Endothelial cell (in vitro differentiated cells): Measurements from ENCODE around the gene SLC6A19. TPM values are rescaled to one million over a fixed set of nuclear protein-coding genes. Genes with fewer than 3 reads are reported as not detected.

ENCODE experiments used
- DNase-seq: peaks from one replicate; pipeline ENCODE4 v3.0.0; 2021; ENCODE audit warnings: low spot score
- H3K27ac Mint-ChIP-seq: one replicate; pipeline ENCODE4 v1.8.0; 2021; ENCODE audit warnings: mixed read lengths, inconsistent platforms; ENCODE audit not compliant: unreplicated experiment
- H3K27me3 Mint-ChIP-seq: one replicate; pipeline ENCODE4 v1.8.0; 2021; ENCODE audit warnings: mild to moderate bottlenecking, moderate library complexity, mixed read lengths, inconsistent platforms; ENCODE audit not compliant: unreplicated experiment
- H3K36me3 Mint-ChIP-seq: one replicate; pipeline ENCODE4 v1.8.0; 2021; ENCODE audit warnings: mild to moderate bottlenecking, low read depth, mixed read lengths, inconsistent platforms; ENCODE audit not compliant: unreplicated experiment
- H3K4me1 Mint-ChIP-seq: one replicate; pipeline ENCODE4 v1.8.0; 2021; ENCODE audit warnings: mild to moderate bottlenecking, mixed read lengths, inconsistent platforms; ENCODE audit not compliant: unreplicated experiment
- H3K4me3 Mint-ChIP-seq: one replicate; pipeline ENCODE4 v1.8.0; 2021; ENCODE audit warnings: mild to moderate bottlenecking, mixed read lengths, inconsistent platforms; ENCODE audit not compliant: unreplicated experiment
- H3K9me3 Mint-ChIP-seq: one replicate; pipeline ENCODE4 v1.8.0; 2021; ENCODE audit warnings: mixed read lengths, inconsistent platforms; ENCODE audit not compliant: unreplicated experiment
- total RNA-seq: library from RNA; stranded (reverse); fragmentation: NEBNext Ultra II Directional; extraction: Animal tissue kit (Norgen Biotek cat#: 25700); gene quantifications from one replicate; pipeline ENCODE4 v1.2.1, GENCODE V29; 2021; ENCODE audit not compliant: unreplicated experiment
- TF ChIP-seq, protein P1 (sequence below): fragments of 200-600 bp; sonication (generic); IDR thresholded peaks from one replicate; pipeline ENCODE4 v1.5.0; 2021; ENCODE audit warnings: antibody characterized with exemption; ENCODE audit not compliant: unreplicated experiment

SLC6A19 gene
- total RNA-seq, 1 donor from 2014 or later, result not detected

- Mint-ChIP-seq H3K4me3 (no peak overlapping the region), H3K27me3 (peaks cover 11% of the 10 kb centered on the region), H3K36me3 (peaks cover 12% of the 10 kb centered on the region), H3K27ac (no peak overlapping the region), H3K9me3 (no peaks in the 10 kb centered on the region), H3K4me1 (no peaks in the 10 kb centered on the region)
- TF ChIP-seq, protein P1, sequence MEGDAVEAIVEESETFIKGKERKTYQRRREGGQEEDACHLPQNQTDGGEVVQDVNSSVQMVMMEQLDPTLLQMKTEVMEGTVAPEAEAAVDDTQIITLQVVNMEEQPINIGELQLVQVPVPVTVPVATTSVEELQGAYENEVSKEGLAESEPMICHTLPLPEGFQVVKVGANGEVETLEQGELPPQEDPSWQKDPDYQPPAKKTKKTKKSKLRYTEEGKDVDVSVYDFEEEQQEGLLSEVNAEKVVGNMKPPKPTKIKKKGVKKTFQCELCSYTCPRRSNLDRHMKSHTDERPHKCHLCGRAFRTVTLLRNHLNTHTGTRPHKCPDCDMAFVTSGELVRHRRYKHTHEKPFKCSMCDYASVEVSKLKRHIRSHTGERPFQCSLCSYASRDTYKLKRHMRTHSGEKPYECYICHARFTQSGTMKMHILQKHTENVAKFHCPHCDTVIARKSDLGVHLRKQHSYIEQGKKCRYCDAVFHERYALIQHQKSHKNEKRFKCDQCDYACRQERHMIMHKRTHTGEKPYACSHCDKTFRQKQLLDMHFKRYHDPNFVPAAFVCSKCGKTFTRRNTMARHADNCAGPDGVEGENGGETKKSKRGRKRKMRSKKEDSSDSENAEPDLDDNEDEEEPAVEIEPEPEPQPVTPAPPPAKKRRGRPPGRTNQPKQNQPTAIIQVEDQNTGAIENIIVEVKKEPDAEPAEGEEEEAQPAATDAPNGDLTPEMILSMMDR, result no peak
- DNase-seq, result no peak
These were observed 13.0 kb downstream of the SLC6A19 start for GRCh38 chr5:1214163-1214935.

- H3K9me3 Mint-ChIP-seq, result no peaks in the 10 kb centered on the region
- H3K36me3 Mint-ChIP-seq, result peaks cover 12% of the 10 kb centered on the region
- peaks cover 11% of the 10 kb centered on the region for H3K27me3 Mint-ChIP-seq
- H3K4me3 Mint-ChIP-seq, result no peak overlapping the region
- DNase-seq, result no peak
- H3K27ac Mint-ChIP-seq, result no peak overlapping the region
- H3K4me1 Mint-ChIP-seq, result no peaks in the 10 kb centered on the region
- TF ChIP-seq, protein P1, result no peak
These were observed 13.5 kb downstream of the SLC6A19 start for GRCh38 chr5:1214936-1215220.

- DNase-seq, result no peak
- TF ChIP-seq, protein P1, result no peak
- peaks cover 7% of the 10 kb centered on the region for H3K27me3 Mint-ChIP-seq
- no peaks in the 10 kb centered on the region for H3K4me1 Mint-ChIP-seq
- H3K36me3 Mint-ChIP-seq, result peaks cover 12% of the 10 kb centered on the region
- no peak overlapping the region for H3K4me3 Mint-ChIP-seq
- peak overlapping the region; percentile 37 for H3K27ac Mint-ChIP-seq
- no peaks in the 10 kb centered on the region for H3K9me3 Mint-ChIP-seq
These were observed 14.1 kb downstream of the SLC6A19 start for GRCh38 chr5:1215320-1216096.

GRCh38 chr5:1216211-1216917 lies 15.0 kb downstream of the SLC6A19 start:
- peaks cover 6% of the 10 kb centered on the region for H3K27me3 Mint-ChIP-seq

More at GRCh38 chr5:1216211-1216917, 15.0 kb downstream of the SLC6A19 start:
- H3K4me1 Mint-ChIP-seq, result no peaks in the 10 kb centered on the region
- H3K36me3 Mint-ChIP-seq, result peaks cover 12% of the 10 kb centered on the region
- TF ChIP-seq, protein P1, result no peak
- no peaks in the 10 kb centered on the region for H3K9me3 Mint-ChIP-seq
- no peak overlapping the region for H3K4me3 Mint-ChIP-seq
- H3K27ac Mint-ChIP-seq, result peak overlapping the region; percentile 37
- no peak for DNase-seq
